ENCODE results near the gene FKBP1A. TPM values are rescaled to one million over a fixed set of nuclear protein-coding genes. Genes with fewer than 3 reads are reported as not detected.

Gene FKBP1A
- 100 to 1,000 TPM in 7 of 9 donors, 10 to 100 TPM in 2; 51.7 to 571 (median 124) TPM for total RNA-seq
- polyA plus RNA-seq, result 100 to 1,000 TPM; 111 to 917 (median 149) TPM
- long read RNA-seq, donor 1, transcript FKBP1A-204 (5 exons, 1,622 nt), result major isoform, 142 of 201 reads
- long read RNA-seq, donor 1, transcript FKBP1A-203 (4 exons, 976 nt), result minor isoform, 8 of 201 reads
- long read RNA-seq, donor 1, transcript FKBP1A-202 (4 exons, 747 nt), result minor isoform, 5 of 201 reads
- long read RNA-seq, donor 1, transcript FKBP1A-210 (3 exons, 562 nt), result minor isoform, 5 of 201 reads
- long read RNA-seq, donor 1, partial matches to known transcripts, result 10 of 201 reads
- long read RNA-seq, donor 1, other reads (novel, unspliced or antisense), result 26 of 201 reads
- long read RNA-seq, donor 2, transcript FKBP1A-204 (5 exons, 1,622 nt), result major isoform, 95 of 103 reads
- long read RNA-seq, donor 2, transcript FKBP1A-210 (3 exons, 562 nt), result minor isoform, 5 of 103 reads
- long read RNA-seq, donor 2, partial matches to known transcripts, result 0 of 103 reads
- long read RNA-seq, donor 2, other reads (novel, unspliced or antisense), result 0 of 103 reads
- long read RNA-seq, donor 3, transcript FKBP1A-204 (5 exons, 1,622 nt), result major isoform, 151 of 180 reads
- long read RNA-seq, donor 3, transcript FKBP1A-210 (3 exons, 562 nt), result minor isoform, 6 of 180 reads
- long read RNA-seq, donor 3, partial matches to known transcripts, result 8 of 180 reads
- long read RNA-seq, donor 3, other reads (novel, unspliced or antisense), result 9 of 180 reads
- long read RNA-seq, donor 4, transcript FKBP1A-204 (5 exons, 1,622 nt), result major isoform, 207 of 229 reads
- long read RNA-seq, donor 4, partial matches to known transcripts, result 4 of 229 reads
- long read RNA-seq, donor 4, other reads (novel, unspliced or antisense), result 15 of 229 reads
- long read RNA-seq, donor 5, transcript FKBP1A-203 (4 exons, 976 nt), result minor isoform, 5 of 398 reads
- long read RNA-seq, donor 5, transcript FKBP1A-204 (5 exons, 1,622 nt), result major isoform, 372 of 398 reads
- long read RNA-seq, donor 5, partial matches to known transcripts, result 4 of 398 reads
- long read RNA-seq, donor 5, other reads (novel, unspliced or antisense), result 14 of 398 reads
- long read RNA-seq, donor 6, transcript FKBP1A-204 (5 exons, 1,622 nt), result major isoform, 90 of 129 reads
- long read RNA-seq, donor 6, partial matches to known transcripts, result 3 of 129 reads
- long read RNA-seq, donor 6, other reads (novel, unspliced or antisense), result 28 of 129 reads
- long read RNA-seq, donor 7, transcript FKBP1A-202 (4 exons, 747 nt), result minor isoform, 7 of 90 reads
- long read RNA-seq, donor 7, transcript FKBP1A-204 (5 exons, 1,622 nt), result major isoform, 54 of 90 reads
- long read RNA-seq, donor 7, partial matches to known transcripts, result 12 of 90 reads
- long read RNA-seq, donor 7, other reads (novel, unspliced or antisense), result 11 of 90 reads
- long read RNA-seq, donor 8, transcript FKBP1A-202 (4 exons, 747 nt), result minor isoform, 8 of 222 reads
- long read RNA-seq, donor 8, transcript FKBP1A-204 (5 exons, 1,622 nt), result major isoform, 170 of 222 reads
- long read RNA-seq, donor 8, transcript FKBP1A-203 (4 exons, 976 nt), result minor isoform, 5 of 222 reads
- long read RNA-seq, donor 8, partial matches to known transcripts, result 18 of 222 reads
- long read RNA-seq, donor 8, other reads (novel, unspliced or antisense), result 16 of 222 reads
- long read RNA-seq, donor 9, transcript FKBP1A-204 (5 exons, 1,622 nt), result major isoform, 96 of 121 reads
- long read RNA-seq, donor 9, partial matches to known transcripts, result 5 of 121 reads
- long read RNA-seq, donor 9, other reads (novel, unspliced or antisense), result 11 of 121 reads
- long read RNA-seq, donor 10, transcript FKBP1A-203 (4 exons, 976 nt), result minor isoform, 6 of 101 reads
- long read RNA-seq, donor 10, transcript FKBP1A-204 (5 exons, 1,622 nt), result major isoform, 89 of 101 reads
- long read RNA-seq, donor 10, partial matches to known transcripts, result 5 of 101 reads
- long read RNA-seq, donor 10, other reads (novel, unspliced or antisense), result 0 of 101 reads

GRCh38 chr20:1392693-1393506 lies at the start of gene FKBP1A:
FKBP1A (minus strand) TSS chr20:1393054; CDS start chr20:1392998, 56 bp downstream.
- no peaks in the 10 kb centered on the region for H3K36me3 ChIP-seq (replicated peaks in 1 of 2)
- H3K4me3 ChIP-seq, result peak within 1 kb of the TSS; percentile 50 to 98 (median 72)
- H3K27ac ChIP-seq, result peak within 1 kb of the TSS; percentile 46 to 90 (median 81)
- H3K4me1 ChIP-seq (replicated peaks in 1 of 2), result peaks cover 21 to 42% of the 10 kb centered on the region in 2 donors
- DNase-seq, result peak; percentile 88 to 95 (median 90)
- TF ChIP-seq, protein P1, sequence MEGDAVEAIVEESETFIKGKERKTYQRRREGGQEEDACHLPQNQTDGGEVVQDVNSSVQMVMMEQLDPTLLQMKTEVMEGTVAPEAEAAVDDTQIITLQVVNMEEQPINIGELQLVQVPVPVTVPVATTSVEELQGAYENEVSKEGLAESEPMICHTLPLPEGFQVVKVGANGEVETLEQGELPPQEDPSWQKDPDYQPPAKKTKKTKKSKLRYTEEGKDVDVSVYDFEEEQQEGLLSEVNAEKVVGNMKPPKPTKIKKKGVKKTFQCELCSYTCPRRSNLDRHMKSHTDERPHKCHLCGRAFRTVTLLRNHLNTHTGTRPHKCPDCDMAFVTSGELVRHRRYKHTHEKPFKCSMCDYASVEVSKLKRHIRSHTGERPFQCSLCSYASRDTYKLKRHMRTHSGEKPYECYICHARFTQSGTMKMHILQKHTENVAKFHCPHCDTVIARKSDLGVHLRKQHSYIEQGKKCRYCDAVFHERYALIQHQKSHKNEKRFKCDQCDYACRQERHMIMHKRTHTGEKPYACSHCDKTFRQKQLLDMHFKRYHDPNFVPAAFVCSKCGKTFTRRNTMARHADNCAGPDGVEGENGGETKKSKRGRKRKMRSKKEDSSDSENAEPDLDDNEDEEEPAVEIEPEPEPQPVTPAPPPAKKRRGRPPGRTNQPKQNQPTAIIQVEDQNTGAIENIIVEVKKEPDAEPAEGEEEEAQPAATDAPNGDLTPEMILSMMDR (IDR thresholded peaks at IDR 0.05), result peak in 3 of 6 experiments; percentile 13 to 38 (median 25)
- peak; percentile 77 to 91 for TF ChIP-seq POLR2A (IDR thresholded peaks at IDR 0.05)
- no peaks in the 10 kb centered on the region for H3K9me3 ChIP-seq (replicated peaks in 1 of 3)
- H3K27me3 ChIP-seq, result no peaks in the 10 kb centered on the region
- intact Hi-C loops (cut with DNase I), result no loop called here
- 1 to 29% (median 1%) methylated on average over 2 to 79 of the region's 79 CpGs for WGBS, 4 donors

DNA sequence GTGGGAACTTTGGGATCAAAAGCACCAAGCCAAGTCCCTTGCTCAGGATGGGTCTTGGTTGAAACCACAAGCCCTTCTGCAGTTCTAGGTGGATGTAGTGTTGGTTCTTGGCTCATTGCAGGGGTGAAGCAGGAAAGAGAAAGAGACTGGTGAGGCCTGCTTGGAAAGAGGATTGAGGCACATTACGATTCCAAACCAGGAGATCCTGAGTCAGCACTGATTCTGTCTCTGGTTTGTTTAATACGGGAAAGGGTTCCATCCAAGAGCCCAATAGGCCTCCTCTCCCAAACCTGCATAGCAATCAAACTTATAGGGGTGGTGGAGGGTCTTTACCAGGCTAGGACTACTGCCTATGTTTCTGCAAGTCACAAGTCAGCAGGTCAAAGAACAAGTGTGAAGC lies 49.5 kb upstream of the FKBP1A start:
- Histone ChIP-seq H3K36me3 (replicated peaks in 1 of 2) (peaks cover 0 to 62% of the 10 kb centered on the region in 2 donors), H3K4me3 (no peak overlapping the region), H3K27ac (no peak overlapping the region), H3K4me1 (replicated peaks in 1 of 2) (no peaks in the 10 kb centered on the region), H3K27me3 (no peaks in the 10 kb centered on the region), H3K9me3 (replicated peaks in 1 of 3) (no peaks in the 10 kb centered on the region)
- DNase-seq, result no peak
- TF ChIP-seq, protein P1 (IDR thresholded peaks at IDR 0.05), result no peak
- TF ChIP-seq POLR2A (IDR thresholded peaks at IDR 0.05), result no peak
- intact Hi-C loops (cut with DNase I), result loop anchor here in 1 of 2 donors (5.0 kb wide), 1 partner anchor 130 kb away; no protein-coding TSS in a partner anchor
- WGBS, 4 donors, result 90 to 97% (median 92%) methylated on average over 2 of the region's 2 CpGs

GRCh38 chr20:1441133-1441532 lies 48.3 kb upstream of the FKBP1A start:
- intact Hi-C loops (cut with DNase I), result loop anchor here in 1 of 2 donors (5.0 kb wide), 1 partner anchor 129 kb away; no protein-coding TSS in a partner anchor
- no peak for TF ChIP-seq POLR2A (IDR thresholded peaks at IDR 0.05)
- TF ChIP-seq, protein P1 (IDR thresholded peaks at IDR 0.05), result no peak
- no peaks in the 10 kb centered on the region for H3K9me3 ChIP-seq (replicated peaks in 1 of 3)
- no peaks in the 10 kb centered on the region for H3K27me3 ChIP-seq
- no peak for DNase-seq
- H3K4me1 ChIP-seq (replicated peaks in 1 of 2), result no peaks in the 10 kb centered on the region
- H3K4me3 ChIP-seq, result no peak overlapping the region
- 77 to 96% (median 83%) methylated on average over 3 of the region's 3 CpGs for WGBS, 4 donors
- H3K27ac ChIP-seq, result no peak overlapping the region
- peaks cover 0 to 50% of the 10 kb centered on the region in 2 donors for H3K36me3 ChIP-seq (replicated peaks in 1 of 2)

Measured in adrenal gland (tissue), 19 donors.